ENCODE results near the gene SLC5A8. TPM values are rescaled to one million over a fixed set of nuclear protein-coding genes. Genes with fewer than 3 reads are reported as not detected.

The SLC5A8 gene
- total RNA-seq (2014; rRNA removed; shearing (Covaris generic)), result 0.10 and 0.35 TPM in 2 replicates
- polyA plus RNA-seq (2016; fragmentation: Nextera tagmentation; extraction: Ambion mirVana), result 0.10 TPM in 1 of 2 replicates, not detected in the other
- long read RNA-seq, result 0 reads

- H3K9me3 Mint-ChIP-seq, result peaks cover 10% of the 10 kb centered on the region
- no peaks in the 10 kb centered on the region for H3F3A ChIP-seq (replicated peaks; ENCODE audit: low read depth)
- peaks cover 23% of the 10 kb centered on the region for H3K27me3 Mint-ChIP-seq (ENCODE audit: insufficient read depth, low read depth, poor library complexity)
- H3K9me2 ChIP-seq (ENCODE audit: insufficient read depth), result no peaks in the 10 kb centered on the region
- peak within 1 kb of the TSS; percentile 99 for H2AFZ ChIP-seq
- peaks cover 7% of the 10 kb centered on the region for H3K36me3 Mint-ChIP-seq (ENCODE audit: low read depth)
- H4K20me1 ChIP-seq (replicated peaks; ENCODE audit: insufficient read depth), result no peaks in the 10 kb centered on the region
- H3K4me3 Mint-ChIP-seq, result peak within 1 kb of the TSS; percentile 67
- peaks cover 13% of the 10 kb centered on the region for H3K4me1 Mint-ChIP-seq
- ATAC-seq, result peak; percentile 95
- peak within 1 kb of the TSS; percentile 87 for H3K4me2 ChIP-seq
- no peak for TF ChIP-seq POLR2AphosphoS5 (IDR thresholded peaks at IDR 0.05; ENCODE audit: low read depth)
- no peaks in the 10 kb centered on the region for H3K79me2 ChIP-seq (replicated peaks; ENCODE audit: insufficient read depth)
- DNase-seq (ENCODE audit: low spot score), result peak; percentile 75
- no peaks in the 10 kb centered on the region for H3K36me3 ChIP-seq (ENCODE audit: insufficient read depth)
- H3K27ac Mint-ChIP-seq, result no peak within 1 kb of the TSS
- no peaks in the 10 kb centered on the region for H3K4me1 ChIP-seq (ENCODE audit: insufficient read depth)
- no peak within 1 kb of the TSS for H3K27ac ChIP-seq (ENCODE audit: low read depth)
- peak within 1 kb of the TSS; percentile 67 for H3K4me3 ChIP-seq
- H3K27me3 ChIP-seq (ENCODE audit: insufficient read depth), result peaks cover 43% of the 10 kb centered on the region
Observed at GRCh38 chr12:101209319-101210302, at the start of gene SLC5A8. Gene SLC5A8, minus strand, starts transcription at chr12:101210238. Its CDS starts 390 bp downstream, at chr12:101209848.

- H3K9me3 Mint-ChIP-seq, result peaks cover 5% of the 10 kb centered on the region
Observed at GRCh38 chr12:101257357-101257756, 47.3 kb upstream of the SLC5A8 start.

More at GRCh38 chr12:101257357-101257756, 47.3 kb upstream of the SLC5A8 start:
- Mint-ChIP-seq H3K36me3 (ENCODE audit: low read depth) (no peaks in the 10 kb centered on the region), H3K4me1 (peaks cover 8% of the 10 kb centered on the region), H3K27me3 (ENCODE audit: insufficient read depth, low read depth, poor library complexity) (no peaks in the 10 kb centered on the region), H3K27ac (peak overlapping the region; percentile 71; the same call in 1 of the 2 replicates), H3K4me3 (no peak overlapping the region)
- Histone ChIP-seq H3K36me3 (ENCODE audit: insufficient read depth) (no peaks in the 10 kb centered on the region), H3K9me2 (ENCODE audit: insufficient read depth) (no peaks in the 10 kb centered on the region), H3F3A (replicated peaks; ENCODE audit: low read depth) (no peaks in the 10 kb centered on the region), H2AFZ (no peak overlapping the region), H4K20me1 (replicated peaks; ENCODE audit: insufficient read depth) (no peaks in the 10 kb centered on the region), H3K4me2 (no peak overlapping the region), H3K4me1 (ENCODE audit: insufficient read depth) (peaks cover 2% of the 10 kb centered on the region; the same call in 1 of the 2 replicates), H3K27me3 (ENCODE audit: insufficient read depth) (no peaks in the 10 kb centered on the region), H3K79me2 (replicated peaks; ENCODE audit: insufficient read depth) (no peaks in the 10 kb centered on the region), H3K4me3 (no peak overlapping the region), H3K27ac (ENCODE audit: low read depth) (no peak overlapping the region)
- DNase-seq (ENCODE audit: low spot score) (no peak), ATAC-seq (no peak)
- TF ChIP-seq ZNF114 (CRISPR knock-in tag; IDR thresholded peaks at IDR 0.05), result no peak
- no peak for TF ChIP-seq JUNB (IDR thresholded peaks at IDR 0.05; ENCODE audit: unreplicated experiment)
- TF ChIP-seq, protein P1, sequence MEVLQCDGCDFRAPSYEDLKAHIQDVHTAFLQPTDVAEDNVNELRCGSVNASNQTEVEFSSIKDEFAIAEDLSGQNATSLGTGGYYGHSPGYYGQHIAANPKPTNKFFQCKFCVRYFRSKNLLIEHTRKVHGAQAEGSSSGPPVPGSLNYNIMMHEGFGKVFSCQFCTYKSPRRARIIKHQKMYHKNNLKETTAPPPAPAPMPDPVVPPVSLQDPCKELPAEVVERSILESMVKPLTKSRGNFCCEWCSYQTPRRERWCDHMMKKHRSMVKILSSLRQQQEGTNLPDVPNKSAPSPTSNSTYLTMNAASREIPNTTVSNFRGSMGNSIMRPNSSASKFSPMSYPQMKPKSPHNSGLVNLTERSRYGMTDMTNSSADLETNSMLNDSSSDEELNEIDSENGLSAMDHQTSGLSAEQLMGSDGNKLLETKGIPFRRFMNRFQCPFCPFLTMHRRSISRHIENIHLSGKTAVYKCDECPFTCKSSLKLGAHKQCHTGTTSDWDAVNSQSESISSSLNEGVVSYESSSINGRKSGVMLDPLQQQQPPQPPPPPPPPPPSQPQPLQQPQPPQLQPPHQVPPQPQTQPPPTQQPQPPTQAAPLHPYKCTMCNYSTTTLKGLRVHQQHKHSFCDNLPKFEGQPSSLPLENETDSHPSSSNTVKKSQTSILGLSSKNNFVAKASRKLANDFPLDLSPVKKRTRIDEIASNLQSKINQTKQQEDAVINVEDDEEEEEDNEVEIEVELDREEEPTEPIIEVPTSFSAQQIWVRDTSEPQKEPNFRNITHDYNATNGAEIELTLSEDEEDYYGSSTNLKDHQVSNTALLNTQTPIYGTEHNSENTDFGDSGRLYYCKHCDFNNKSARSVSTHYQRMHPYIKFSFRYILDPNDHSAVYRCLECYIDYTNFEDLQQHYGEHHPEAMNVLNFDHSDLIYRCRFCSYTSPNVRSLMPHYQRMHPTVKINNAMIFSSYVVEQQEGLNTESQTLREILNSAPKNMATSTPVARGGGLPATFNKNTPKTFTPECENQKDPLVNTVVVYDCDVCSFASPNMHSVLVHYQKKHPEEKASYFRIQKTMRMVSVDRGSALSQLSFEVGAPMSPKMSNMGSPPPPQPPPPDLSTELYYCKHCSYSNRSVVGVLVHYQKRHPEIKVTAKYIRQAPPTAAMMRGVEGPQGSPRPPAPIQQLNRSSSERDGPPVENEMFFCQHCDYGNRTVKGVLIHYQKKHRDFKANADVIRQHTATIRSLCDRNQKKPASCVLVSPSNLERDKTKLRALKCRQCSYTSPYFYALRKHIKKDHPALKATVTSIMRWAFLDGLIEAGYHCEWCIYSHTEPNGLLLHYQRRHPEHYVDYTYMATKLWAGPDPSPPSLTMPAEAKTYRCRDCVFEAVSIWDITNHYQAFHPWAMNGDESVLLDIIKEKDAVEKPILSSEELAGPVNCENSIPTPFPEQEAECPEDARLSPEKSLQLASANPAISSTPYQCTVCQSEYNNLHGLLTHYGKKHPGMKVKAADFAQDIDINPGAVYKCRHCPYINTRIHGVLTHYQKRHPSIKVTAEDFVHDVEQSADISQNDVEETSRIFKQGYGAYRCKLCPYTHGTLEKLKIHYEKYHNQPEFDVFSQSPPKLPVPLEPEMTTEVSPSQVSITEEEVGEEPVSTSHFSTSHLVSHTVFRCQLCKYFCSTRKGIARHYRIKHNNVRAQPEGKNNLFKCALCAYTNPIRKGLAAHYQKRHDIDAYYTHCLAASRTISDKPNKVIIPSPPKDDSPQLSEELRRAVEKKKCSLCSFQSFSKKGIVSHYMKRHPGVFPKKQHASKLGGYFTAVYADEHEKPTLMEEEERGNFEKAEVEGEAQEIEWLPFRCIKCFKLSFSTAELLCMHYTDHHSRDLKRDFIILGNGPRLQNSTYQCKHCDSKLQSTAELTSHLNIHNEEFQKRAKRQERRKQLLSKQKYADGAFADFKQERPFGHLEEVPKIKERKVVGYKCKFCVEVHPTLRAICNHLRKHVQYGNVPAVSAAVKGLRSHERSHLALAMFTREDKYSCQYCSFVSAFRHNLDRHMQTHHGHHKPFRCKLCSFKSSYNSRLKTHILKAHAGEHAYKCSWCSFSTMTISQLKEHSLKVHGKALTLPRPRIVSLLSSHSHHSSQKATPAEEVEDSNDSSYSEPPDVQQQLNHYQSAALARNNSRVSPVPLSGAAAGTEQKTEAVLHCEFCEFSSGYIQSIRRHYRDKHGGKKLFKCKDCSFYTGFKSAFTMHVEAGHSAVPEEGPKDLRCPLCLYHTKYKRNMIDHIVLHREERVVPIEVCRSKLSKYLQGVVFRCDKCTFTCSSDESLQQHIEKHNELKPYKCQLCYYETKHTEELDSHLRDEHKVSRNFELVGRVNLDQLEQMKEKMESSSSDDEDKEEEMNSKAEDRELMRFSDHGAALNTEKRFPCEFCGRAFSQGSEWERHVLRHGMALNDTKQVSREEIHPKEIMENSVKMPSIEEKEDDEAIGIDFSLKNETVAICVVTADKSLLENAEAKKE (CRISPR knock-in tag; IDR thresholded peaks at IDR 0.05), result no peak
- no peak for TF ChIP-seq NANOG (IDR thresholded peaks at IDR 0.05; ENCODE audit: borderline replicate concordance)
- no peak for TF ChIP-seq ETS1 (IDR thresholded peaks at IDR 0.05)
- no peak for TF ChIP-seq CTCF (conservative IDR thresholded peaks at IDR 0.05; ENCODE audit: low read depth in 2 of 2)
- TF ChIP-seq ZNF331 (CRISPR knock-in tag; IDR thresholded peaks at IDR 0.05; ENCODE audit: low read depth), result no peak
